HepG2 (cell line): ENCODE measurements around the gene POGK.

ENCODE experiments used
- CTCF ChIP-seq: sonication (generic); formaldehyde crosslinking; IDR thresholded peaks from 2 replicates; pipeline ENCODE4 v1.5.0; 2020; ENCODE audit warnings: mild to moderate bottlenecking, missing genetic modification reagents, moderate library complexity
- JUN ChIP-seq: sonication (generic); formaldehyde crosslinking; IDR thresholded peaks from 2 replicates; pipeline ENCODE4 v1.4.0; 2020; ENCODE audit warnings: mild to moderate bottlenecking, missing genetic modification reagents
- KLF12 ChIP-seq: sonication (generic); formaldehyde crosslinking; IDR thresholded peaks from 2 replicates; pipeline ENCODE4 v1.4.0; 2020; ENCODE audit warnings: missing genetic modification reagents, borderline replicate concordance
- MLXIP ChIP-seq: sonication (generic); formaldehyde crosslinking; IDR thresholded peaks from 2 replicates; pipeline ENCODE4 v1.9.0; 2021; ENCODE audit warnings: missing genetic modification reagents, borderline replicate concordance
- PAXIP1 ChIP-seq: sonication (generic); formaldehyde crosslinking; conservative IDR thresholded peaks from 2 replicates; pipeline ENCODE4 v1.4.0; 2020; ENCODE audit warnings: mild to moderate bottlenecking, missing genetic modification reagents, moderate library complexity
- ZNF431 ChIP-seq: sonication (generic); formaldehyde crosslinking; IDR thresholded peaks from 2 replicates; pipeline ENCODE4 v1.9.0; 2022; ENCODE audit warnings: missing genetic modification reagents, low read depth, mild to moderate bottlenecking, borderline replicate concordance
- ZZZ3 ChIP-seq: sonication (generic); formaldehyde crosslinking; IDR thresholded peaks from 2 replicates; pipeline ENCODE4 v1.4.0; 2020; ENCODE audit warnings: missing genetic modification reagents, mild to moderate bottlenecking, borderline replicate concordance

GRCh38 chr1:166875734-166876539, 36.7 kb downstream of the POGK start, which contains the start of gene TADA1:
- no peak; the same call in 1 of the 2 replicates for TF ChIP-seq ZZZ3 (CRISPR knock-in tag)
- TF ChIP-seq ZNF431 = 0 out of 2 replicates have a peak, but pooled peaks have one; percentile 51
- no peak; the same call in 1 of the 2 replicates for TF ChIP-seq MLXIP (CRISPR knock-in tag)
- no peak for TF ChIP-seq JUN
- TF ChIP-seq CTCF (CRISPR knock-in tag) = peak; percentile 69
- TF ChIP-seq PAXIP1 (CRISPR knock-in tag) = peak; percentile 56
- peak; percentile 87 for TF ChIP-seq KLF12
